H1 (cell line): ENCODE data around the gene TEDC1. TPM values are rescaled to one million over a fixed set of nuclear protein-coding genes. Genes with fewer than 3 reads are reported as not detected.

Source experiments
- CTCF ChIA-PET: fragments of 300-600 bp; sonication (Branson Sonifier 250); formaldehyde crosslinking; loops from one replicate; lab custom pipeline; 2021; ENCODE audit not compliant: partially characterized antibody; lab: Charles Lee
- POLR2A ChIA-PET: fragments of 300-600 bp; sonication (Branson Sonifier 250); formaldehyde crosslinking; loops from one replicate; lab custom pipeline; 2021; ENCODE audit warnings: inconsistent platforms; ENCODE audit not compliant: partially characterized antibody; lab: Charles Lee
- DNase-seq, 2 experiments: peaks; one replicate each; pipeline versions ENCODE4 v3.0.0 to v3.0.0-alpha.2; 2010 to 2022; ENCODE audit warnings: low spot score in 2 of 2, low read depth in 1 of 2, mixed read lengths in 1 of 2
- FAIRE-seq: peaks from 2 replicates; lab custom pipeline; 2011; peaks lifted over from hg19 to GRCh38; lab: Jason Lieb, UNC
- H2AFZ ChIP-seq: 2 replicates; pipeline ENCODE4 v1.8.1; 2012; ENCODE audit warnings: low read length, inconsistent platforms
- H2AK5ac ChIP-seq: 2 replicates; pipeline ENCODE4 v1.6.1; 2013; ENCODE audit warnings: low read depth, low read length
- H2BK120ac ChIP-seq: replicated peaks from 2 replicates; pipeline ENCODE3; 2013; ENCODE audit warnings: low read depth, low read length, inconsistent platforms
- H2BK12ac ChIP-seq: 2 replicates; pipeline ENCODE4 v1.6.1; 2013; ENCODE audit warnings: low read depth, low read length
- H2BK15ac ChIP-seq: 2 replicates; pipeline ENCODE4 v1.6.1; 2013; ENCODE audit warnings: low read length
- H2BK20ac ChIP-seq: 2 replicates; pipeline ENCODE4 v1.6.1; 2013; ENCODE audit warnings: low read length
- H2BK5ac ChIP-seq: 2 replicates; pipeline ENCODE4 v1.6.1; 2013; ENCODE audit warnings: low read depth, low read length
- H3K14ac ChIP-seq: 2 replicates; pipeline ENCODE4 v1.6.1; 2013; ENCODE audit warnings: inconsistent platforms; ENCODE audit not compliant: insufficient read length
- H3K18ac ChIP-seq: 2 replicates; pipeline ENCODE4 v1.6.1; 2013; ENCODE audit warnings: low read length; ENCODE audit errors: extremely low read depth
- H3K23ac ChIP-seq: 2 replicates; pipeline ENCODE4 v1.6.1; 2013; ENCODE audit warnings: inconsistent platforms; ENCODE audit not compliant: insufficient read length
- H3K23me2 ChIP-seq: 2 replicates; pipeline ENCODE4 v1.6.1; 2013; ENCODE audit warnings: low read depth, low read length
- H3K27ac ChIP-seq: 2 replicates; pipeline ENCODE4 v1.6.1; 2011; ENCODE audit warnings: low read depth, low read length, inconsistent platforms
- H3K27me3 ChIP-seq, 4 experiments: replicated peaks in 1 of 4; 1 replicate in 1 of 4; 2 replicates in 3 of 4; pipeline versions ENCODE4 v1.6.1 to v1.8.1; 2011 to 2013; ENCODE audit warnings: low read length in 3 of 4, mild to moderate bottlenecking in 3 of 4, inconsistent platforms in 2 of 4, mixed read lengths in 2 of 4, moderate library complexity in 1 of 4; ENCODE audit not compliant: control insufficient read depth in 3 of 4, insufficient read depth in 3 of 4; ENCODE audit errors: extremely low read depth in 1 of 4
- H3K36me3 ChIP-seq, 4 experiments: 2 replicates each; pipeline versions ENCODE4 v1.6.1 to v1.8.1; 2011 to 2013; ENCODE audit warnings: mild to moderate bottlenecking in 4 of 4, low read length in 3 of 4, moderate library complexity in 2 of 4, control low read depth in 1 of 4, inconsistent platforms in 1 of 4; ENCODE audit not compliant: insufficient read depth in 4 of 4, control insufficient read depth in 2 of 4
- H3K4ac ChIP-seq: replicated peaks from 2 replicates; pipeline ENCODE3; 2013; ENCODE audit warnings: low read length, low read depth, mixed read lengths, inconsistent platforms; ENCODE audit not compliant: insufficient read length
- H3K4me1 ChIP-seq, 4 experiments: replicated peaks in 1 of 4; 1 replicate in 1 of 4; 2 replicates in 3 of 4; pipeline versions ENCODE4 v1.6.1 to v1.8.1; 2011 to 2013; ENCODE audit warnings: low read length in 3 of 4, inconsistent platforms in 2 of 4, mixed read lengths in 1 of 4; ENCODE audit not compliant: insufficient read depth in 4 of 4, control insufficient read depth in 3 of 4
- H3K4me2 ChIP-seq, 2 experiments: 2 replicates each; pipeline versions ENCODE4 v1.6.1 to v1.8.1; 2011 to 2013; ENCODE audit warnings: low read depth in 2 of 2, low read length in 2 of 2, control low read depth in 1 of 2, inconsistent platforms in 1 of 2, mild to moderate bottlenecking in 1 of 2; ENCODE audit not compliant: insufficient read depth in 1 of 2
- H3K4me3 ChIP-seq, 4 experiments: fragments of 200-600, 300-600 bp in 1 of 4; sonication (generic), shearing (Covaris generic), sonication (Bioruptor Twin) in 1 of 4; 2 replicates each; pipeline versions ENCODE4 v1.5.1 to v1.8.1; 2011 to 2016; ENCODE audit warnings: low read length in 4 of 4, low read depth in 3 of 4, control low read depth in 2 of 4, inconsistent platforms in 2 of 4, mild to moderate bottlenecking in 2 of 4, mixed read lengths in 1 of 4, moderate library complexity in 1 of 4; ENCODE audit not compliant: insufficient read depth in 2 of 4; ENCODE audit errors: extremely low read depth in 1 of 4
- H3K56ac ChIP-seq: replicated peaks from 2 replicates; pipeline ENCODE3; 2013; ENCODE audit warnings: low read depth, mild to moderate bottlenecking, mixed read lengths, low read length, inconsistent platforms; ENCODE audit not compliant: insufficient read length
- H3K79me1 ChIP-seq: 2 replicates; pipeline ENCODE4 v1.6.1; 2013; ENCODE audit warnings: low read depth, low read length, control low read depth
- H3K79me2 ChIP-seq, 2 experiments: 2 replicates each; pipeline versions ENCODE4 v1.6.1 to v1.8.1; 2012 to 2013; ENCODE audit warnings: low read length in 2 of 2, mild to moderate bottlenecking in 2 of 2, inconsistent platforms in 1 of 2; ENCODE audit not compliant: insufficient read depth in 2 of 2, control insufficient read depth in 1 of 2
- H3K9ac ChIP-seq, 4 experiments: replicated peaks in 1 of 4; 1 replicate in 1 of 4; 2 replicates in 3 of 4; pipeline versions ENCODE4 v1.6.1 to v1.8.1; 2011 to 2013; ENCODE audit warnings: low read depth in 3 of 4, low read length in 3 of 4, control low read depth in 2 of 4, mild to moderate bottlenecking in 2 of 4, moderate library complexity in 2 of 4, inconsistent platforms in 1 of 4; ENCODE audit errors: extremely low read depth in 1 of 4
- H3K9me3 ChIP-seq, 2 experiments: 2 replicates each; pipeline versions ENCODE4 v1.6.1 to v1.8.1; 2012 to 2013; ENCODE audit warnings: mild to moderate bottlenecking in 2 of 2, moderate library complexity in 2 of 2, control low read depth in 1 of 2, inconsistent platforms in 1 of 2, low read depth in 1 of 2, low read length in 1 of 2, mixed read lengths in 1 of 2; ENCODE audit not compliant: insufficient read depth in 2 of 2
- H4K20me1 ChIP-seq, 2 experiments: replicated peaks in 1 of 2; 2 replicates each; pipeline versions ENCODE3 to v1.8.1; 2011 to 2013; ENCODE audit warnings: inconsistent platforms in 2 of 2, low read length in 2 of 2, mild to moderate bottlenecking in 1 of 2; ENCODE audit not compliant: insufficient read depth in 2 of 2, control insufficient read depth in 1 of 2
- H4K5ac ChIP-seq: 2 replicates; pipeline ENCODE4 v1.6.1; 2013; ENCODE audit warnings: low read length, low read depth, mixed read lengths, inconsistent platforms; ENCODE audit not compliant: insufficient read length
- H4K8ac ChIP-seq: 2 replicates; pipeline ENCODE4 v1.8.0; 2013; ENCODE audit warnings: mild to moderate bottlenecking, moderate library complexity, low read length, inconsistent platforms; ENCODE audit not compliant: insufficient read depth; ENCODE audit errors: extremely low read depth
- H4K91ac ChIP-seq: replicated peaks from 2 replicates; pipeline ENCODE3; 2013; ENCODE audit warnings: low read length, mixed read lengths, inconsistent platforms; ENCODE audit not compliant: insufficient read length
- CREB1 ChIP-seq: IDR thresholded peaks from 2 replicates; pipeline ENCODE4 v1.6.1; 2012; ENCODE audit warnings: inconsistent platforms
- WGBS, 2 experiments: shearing (Covaris generic) in 1 of 2; methylation state at CpG; one replicate each; pipeline versions ENCODE4 v1.1.6 to v1.1.7; 2013 to 2015; ENCODE audit warnings: low lambda C conversion rate in 2 of 2, mixed read lengths in 2 of 2, inconsistent platforms in 1 of 2, low coverage in 1 of 2, missing lambda C conversion rate in 1 of 2; ENCODE audit not compliant: insufficient replicate concordance in 2 of 2, insufficient coverage in 1 of 2, insufficient read length in 1 of 2; ENCODE audit errors: extremely low coverage in 1 of 2, missing lambda C conversion rate in 1 of 2; 5-methylcytosine and 5-hydroxymethylcytosine counted together
- polyA plus RNA-seq, 7 experiments: library from polyadenylated mRNA; depleted of rRNA in 3 of 7; stranded (reverse) in 5 of 7; unstranded in 2 of 7; fragments of >200 nt in 5 of 7; fragments of 200-250 nt in 2 of 7; gene quantifications; 1 replicate in 5 of 7; 2 replicates in 1 of 7; 4 replicates in 1 of 7; pipeline versions ENCODE4 v1.2.1 to v1.2.3, GENCODE V29; 2011 to 2013; ENCODE audit warnings: missing spikeins in 2 of 7, mixed read lengths in 2 of 7
- total RNA-seq: library from RNA; stranded (reverse); fragmentation: NEBNext Ultra II Directional; extraction: Animal tissue kit (Norgen Biotek cat#: 25700); gene quantifications from 2 replicates; pipeline ENCODE4 v1.2.1, GENCODE V29; 2021

TEDC1 gene
- total and polyA plus RNA-seq, 2 of the 8 experiments (the other 6 are each of a cell fraction or from before 2014, with no cell fraction given): 5.6 to 14.8 TPM

DNA sequence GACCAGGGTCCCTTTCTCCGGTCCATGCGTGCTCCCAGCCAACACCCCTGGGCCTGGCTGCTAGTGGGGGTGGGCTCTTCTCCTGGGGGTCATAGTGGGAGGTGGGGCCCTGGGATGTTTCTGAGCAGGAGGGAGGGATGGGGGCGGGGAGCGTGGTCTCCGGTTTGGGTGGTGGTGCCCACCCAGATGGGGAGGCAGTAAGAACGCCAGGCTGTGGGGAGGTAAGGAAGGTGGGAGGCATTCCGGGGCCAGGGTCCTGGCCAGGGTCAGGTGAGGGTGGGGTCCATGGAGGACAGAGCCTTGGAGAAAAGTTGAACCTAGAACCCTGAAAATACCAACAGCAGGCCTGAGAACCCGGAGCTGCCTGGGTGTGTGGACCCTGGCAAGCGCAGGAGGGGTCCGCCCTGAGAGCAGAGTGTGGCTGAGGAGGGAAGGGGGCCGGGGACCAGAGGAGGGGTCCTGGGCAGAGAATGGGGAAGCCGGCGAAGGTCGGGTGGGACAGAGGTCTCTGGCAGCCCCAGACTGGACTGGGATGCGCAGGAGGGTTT is 10.8 kb upstream of the TEDC1 start:
- ChIA-PET CTCF (interaction anchor here (0.6 to 5.0 kb wide), 33 partner anchors 9 to 440 kb away, joined by 3 to 70 read pairs (median 4); no protein-coding TSS in a partner anchor), POLR2A (interaction anchor here (1.2 to 1.6 kb wide), 5 partner anchors 9 to 72 kb away, joined by 3 to 8 read pairs (median 3); partner anchors contain the start of gene TEDC1)
- Histone ChIP-seq H2BK120ac (no peak overlapping the region), H2BK12ac (peak overlapping the region; percentile 99; the same call in 1 of the 2 replicates), H2AK5ac (no peak overlapping the region), H2BK5ac (no peak overlapping the region), H4K91ac (no peak overlapping the region), H3K4me1 (peaks cover 0 to 43% (median 31%) of the 10 kb centered on the region in 4 experiments; a peak in 6 of 7 replicates), H3K4me2 (no peak overlapping the region; a peak in 1 of 4 replicates), H3K9me3 (no peaks in the 10 kb centered on the region), H3K27ac (no peak overlapping the region), H2BK15ac (0 out of 2 replicates have a peak overlapping the region, but pooled peaks have one; percentile 61), H3K9ac (no peak overlapping the region; a peak in 1 of 7 replicates), H3K36me3 (peaks cover 0 to 3% (median 0%) of the 10 kb centered on the region in 4 experiments; a peak in 1 of 8 replicates), H3K56ac (no peak overlapping the region), H2BK20ac (no peak overlapping the region), H4K5ac (no peak overlapping the region), H4K8ac (peak overlapping the region; percentile 63; the same call in 1 of the 2 replicates), H3K27me3 (peaks cover 51 to 99% (median 83%) of the 10 kb centered on the region in 4 experiments), H3K23me2 (peaks cover 4% of the 10 kb centered on the region; the same call in 1 of the 2 replicates), H3K14ac (no peak overlapping the region), H4K20me1 (peaks cover 4 to 13% of the 10 kb centered on the region in 2 experiments), H3K4me3 (no peak overlapping the region), H2AFZ (no peak overlapping the region), H3K4ac (no peak overlapping the region), H3K79me2 (no peaks in the 10 kb centered on the region), H3K23ac (no peak overlapping the region), H3K79me1 (no peaks in the 10 kb centered on the region), H3K18ac (no peak overlapping the region)
- DNase-seq (no peak), FAIRE-seq (no peak)
- TF ChIP-seq CREB1: no peak
- 58% methylated on average over 7 of the region's 15 CpGs; no CpG with 5 or more reads in 1 of the 2 experiments for WGBS, 2 experiments
